Stimulated activated CD4-positive, alpha-beta T cell treated with anti-CD3 and anti-CD28 coated beads, Interleukin-12 subunit alpha, Interleukin-12 subunit beta, amount 100 ng/mL, for 48 hours (primary cell): ENCODE results near the gene EXOC3L2.
A peak's percentile ranks its signal among the peaks of the same experiment; 100 is the strongest.
"Not testable (repeated sequence)": the region's sequence is repeated elsewhere in the genome, so short reads cannot be mapped to it uniquely, and the experiment has no call there.

Experiments used
- DNase-seq, 3 donors: peaks; one replicate each; pipeline ENCODE4 v3.0.0-alpha.2; 2020; ENCODE audit warnings: low read depth in 2 of 3, low spot score in 1 of 3

The EXOC3L2 gene

GRCh38 chr19:45256836-45257235, 11.6 kb upstream of the EXOC3L2 start:
- DNase-seq: no peak

DNA sequence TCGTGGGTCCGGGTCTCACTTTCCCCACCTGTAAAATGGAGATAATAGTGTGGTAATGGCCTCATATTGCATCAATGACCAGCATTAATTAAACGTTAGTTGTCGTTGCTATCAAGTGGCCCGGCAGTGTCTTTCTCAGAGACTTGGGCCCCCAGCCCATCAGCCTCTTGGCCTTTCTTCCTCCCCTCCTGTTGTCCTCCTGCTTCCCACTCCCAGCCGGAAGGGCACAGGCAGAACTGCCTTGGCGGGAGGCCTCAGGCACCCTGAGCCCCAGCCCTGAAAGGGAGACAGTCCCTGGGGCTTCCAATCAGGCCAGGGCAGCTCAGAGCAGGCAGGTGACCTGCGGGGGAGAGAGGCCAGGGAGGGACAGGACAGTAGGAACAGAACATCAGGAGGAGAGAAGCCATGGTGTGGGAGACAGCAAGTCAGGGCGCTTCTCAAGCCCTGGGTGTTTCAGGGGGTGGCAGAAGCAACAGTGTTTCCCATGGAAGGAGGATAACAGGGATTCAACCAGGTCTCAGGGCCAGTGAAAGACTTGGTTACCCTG, 10.5 kb upstream of the EXOC3L2 start:
- no peak for DNase-seq

DNA sequence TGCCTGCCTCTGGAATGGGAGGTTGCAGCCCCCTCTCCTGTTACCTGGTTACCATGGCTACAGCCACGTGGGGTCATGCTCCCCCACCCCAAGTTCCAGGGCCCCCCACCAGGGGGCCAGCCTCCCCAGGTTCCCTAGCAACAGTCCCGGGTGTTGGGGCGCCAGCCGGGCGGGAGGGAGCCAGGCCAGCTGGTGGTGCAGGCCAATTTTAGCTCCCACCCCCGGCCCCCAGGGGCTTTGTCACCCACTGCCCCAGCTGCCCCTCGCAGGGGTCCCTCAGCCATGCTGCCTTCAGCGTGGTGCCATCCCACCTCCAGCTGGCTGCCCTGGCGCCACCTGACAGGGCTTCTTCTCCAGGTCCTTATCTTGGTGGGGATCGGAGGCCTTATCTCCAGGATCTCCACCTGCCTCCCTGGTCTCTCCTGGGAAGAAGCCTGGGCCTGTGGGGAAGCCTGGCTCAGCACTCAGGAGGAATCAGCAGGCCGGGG, 8.9 kb upstream of the EXOC3L2 start:
- DNase-seq: no peak

DNA sequence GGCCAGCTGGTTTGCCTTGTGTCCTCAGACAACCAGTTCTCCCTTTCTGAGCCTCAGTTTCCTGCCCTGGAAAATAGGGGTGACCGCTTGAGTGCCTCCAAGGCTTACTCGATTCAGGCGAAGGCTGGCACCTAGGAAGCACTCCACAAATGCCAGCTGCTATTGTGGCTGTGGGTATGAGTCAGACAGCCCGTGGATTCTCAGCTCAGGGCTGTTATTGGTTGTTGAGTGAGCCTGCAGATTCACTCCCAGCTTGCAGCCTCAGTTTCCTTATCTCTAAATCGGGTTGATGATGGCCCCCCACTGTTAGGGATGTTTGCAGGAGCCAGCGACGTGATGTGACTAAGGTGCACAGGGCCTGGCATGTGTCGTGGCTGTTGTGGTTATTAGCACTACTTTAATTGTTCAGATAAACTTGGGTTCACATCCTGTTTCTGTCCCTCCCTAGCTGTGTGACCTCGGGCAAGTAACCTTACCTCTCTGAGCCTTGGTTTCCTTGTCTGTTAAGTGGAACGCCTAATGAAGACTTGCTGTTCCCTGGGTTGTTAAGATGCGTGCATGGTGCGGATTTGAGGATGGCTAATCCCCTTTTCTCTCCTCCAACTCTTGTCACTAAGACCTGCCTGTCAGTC, 8.3 kb upstream of the EXOC3L2 start:
- DNase-seq: no peak

DNA sequence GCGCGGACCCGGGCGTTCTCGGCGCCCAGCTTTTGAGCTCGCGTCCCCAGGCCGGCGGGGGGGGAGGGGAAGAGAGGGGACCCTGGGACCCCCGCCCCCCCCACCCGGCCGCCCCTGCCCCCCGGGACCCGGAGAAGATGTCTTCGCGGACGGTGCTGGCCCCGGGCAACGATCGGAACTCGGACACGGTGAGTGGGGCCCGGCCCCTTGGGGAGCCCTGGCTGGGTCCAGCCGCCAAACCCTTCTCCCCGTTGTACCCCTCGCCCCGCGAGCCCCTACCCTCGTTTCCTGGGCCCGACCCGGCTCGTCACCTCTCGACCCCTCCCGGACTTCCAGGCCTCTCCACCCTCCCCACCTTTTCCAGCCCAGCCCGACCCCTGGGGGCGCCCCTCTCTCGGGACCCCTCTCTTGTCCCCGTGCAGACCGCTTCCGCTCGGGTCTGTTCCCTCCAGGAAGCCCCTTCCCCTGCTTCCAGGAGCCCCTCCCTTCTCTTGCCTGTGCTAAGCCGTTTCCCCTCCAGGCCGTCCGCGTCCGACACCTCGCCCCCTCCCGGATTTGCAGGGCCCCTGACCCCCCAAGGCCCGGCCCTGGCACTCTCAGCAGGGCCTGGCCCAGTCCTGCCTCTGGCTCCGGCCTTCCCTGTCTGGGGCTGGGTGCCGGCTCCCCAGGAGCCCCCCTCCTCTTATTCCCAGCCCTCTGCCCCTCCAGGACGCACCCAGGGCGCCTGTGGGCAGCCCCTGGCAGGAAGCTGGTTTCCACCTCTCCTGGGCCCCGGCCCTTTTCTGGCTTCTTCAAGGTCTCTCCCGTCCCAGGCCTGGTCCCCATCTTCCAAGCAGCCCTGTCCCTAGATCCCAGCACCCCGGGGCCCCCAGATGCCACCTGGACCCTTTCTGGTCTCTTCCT, 6.5 kb upstream of the EXOC3L2 start:
- DNase-seq: no peak

GRCh38 chr19:45250832-45251451, 5.7 kb upstream of the EXOC3L2 start, which contains the start of gene MARK4:
Gene MARK4 (plus strand): TSS chr19:45251271. CDS start chr19:45251589, 318 bp downstream.
- peak in 2 of 3 donors; percentile 28 to 39 for DNase-seq

DNA sequence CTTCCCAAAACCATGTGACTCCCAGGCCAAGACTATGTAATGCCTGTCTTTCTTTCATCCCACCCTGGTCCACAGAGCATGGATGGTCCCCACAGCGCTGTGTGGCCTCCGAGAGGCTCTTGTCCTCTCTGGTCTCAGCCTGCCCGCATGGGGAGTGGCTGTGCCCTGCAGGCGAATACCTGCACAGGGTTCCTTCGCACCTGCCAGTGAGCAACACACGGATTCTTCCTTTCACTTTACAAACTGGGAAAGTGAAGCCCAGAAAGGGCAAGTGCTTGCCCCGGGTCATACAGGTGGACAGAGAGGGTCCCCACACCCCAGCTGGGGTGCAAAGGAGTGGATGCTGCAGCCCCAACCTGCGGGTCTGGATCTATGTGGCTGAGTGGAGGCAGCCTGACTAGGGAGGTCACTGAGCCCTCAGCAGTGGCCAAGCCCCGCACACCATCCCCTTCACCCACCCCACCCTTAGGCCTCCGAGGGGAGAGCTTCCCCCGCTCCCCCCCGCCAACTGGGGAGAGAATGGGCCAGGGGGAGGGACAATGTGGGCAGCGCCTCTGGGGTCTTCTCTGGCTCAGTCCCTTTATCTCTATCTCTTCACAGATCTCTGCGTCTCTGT, 5.1 kb upstream of the EXOC3L2 start:
- DNase-seq: no peak

GRCh38 chr19:45249261-45250033, 4.2 kb upstream of the EXOC3L2 start:
- no peak for DNase-seq

DNA sequence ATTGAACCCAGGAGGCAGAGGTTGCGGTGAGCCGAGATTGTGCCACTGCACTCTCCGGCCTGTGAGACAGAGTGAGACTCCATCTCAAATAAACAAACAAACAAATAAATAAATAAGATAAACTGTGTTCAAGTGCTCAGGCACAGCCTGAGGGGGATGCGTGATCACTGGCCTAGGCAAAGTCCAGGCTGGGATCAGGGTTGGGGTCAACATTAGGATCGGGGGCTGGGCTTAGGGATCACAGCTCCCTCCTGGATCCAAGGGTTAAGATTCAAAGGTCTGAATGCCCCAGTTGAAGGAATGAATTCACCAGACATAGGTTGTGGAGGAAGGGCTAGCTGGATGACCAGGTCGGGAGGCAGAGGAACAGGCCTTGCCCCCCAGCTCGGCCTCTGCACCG, 1.9 kb upstream of the EXOC3L2 start:
- DNase-seq: no peak

- DNase-seq: no peak
These were observed 619 bp upstream of the EXOC3L2 start for GRCh38 chr19:45245826-45246225.

DNA sequence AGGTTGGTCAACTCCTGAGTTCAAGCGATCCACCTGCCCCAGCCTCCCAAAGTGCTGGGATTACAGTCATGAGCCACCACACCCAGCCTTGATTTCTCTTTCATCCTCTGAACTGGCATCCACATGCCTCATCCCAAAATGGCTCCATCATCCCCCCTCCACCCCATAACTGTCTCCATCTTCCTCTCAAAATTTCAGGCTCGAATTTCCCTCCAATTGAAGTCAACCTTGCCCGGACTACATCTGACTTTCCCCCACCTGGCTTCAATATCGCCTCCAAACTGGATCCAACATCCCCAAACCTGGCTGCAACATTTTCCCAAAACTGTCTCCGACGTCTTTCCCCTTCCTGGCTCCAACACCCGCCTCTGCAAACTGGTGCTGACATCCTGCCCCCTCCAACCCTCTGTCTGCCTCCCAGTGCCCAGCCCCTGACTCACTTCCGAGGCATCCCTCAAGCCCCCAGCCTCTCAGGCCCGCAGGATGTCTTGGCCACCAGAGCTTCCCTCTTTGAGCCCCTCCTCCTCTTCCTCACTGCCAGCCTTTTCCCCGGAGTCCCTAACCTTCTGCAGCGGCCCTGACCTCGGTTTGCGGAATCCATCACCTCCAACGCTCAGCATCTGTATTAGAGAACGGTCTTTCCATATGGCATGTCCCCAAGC, 943 bp downstream of the EXOC3L2 start:
- no peak for DNase-seq

DNA sequence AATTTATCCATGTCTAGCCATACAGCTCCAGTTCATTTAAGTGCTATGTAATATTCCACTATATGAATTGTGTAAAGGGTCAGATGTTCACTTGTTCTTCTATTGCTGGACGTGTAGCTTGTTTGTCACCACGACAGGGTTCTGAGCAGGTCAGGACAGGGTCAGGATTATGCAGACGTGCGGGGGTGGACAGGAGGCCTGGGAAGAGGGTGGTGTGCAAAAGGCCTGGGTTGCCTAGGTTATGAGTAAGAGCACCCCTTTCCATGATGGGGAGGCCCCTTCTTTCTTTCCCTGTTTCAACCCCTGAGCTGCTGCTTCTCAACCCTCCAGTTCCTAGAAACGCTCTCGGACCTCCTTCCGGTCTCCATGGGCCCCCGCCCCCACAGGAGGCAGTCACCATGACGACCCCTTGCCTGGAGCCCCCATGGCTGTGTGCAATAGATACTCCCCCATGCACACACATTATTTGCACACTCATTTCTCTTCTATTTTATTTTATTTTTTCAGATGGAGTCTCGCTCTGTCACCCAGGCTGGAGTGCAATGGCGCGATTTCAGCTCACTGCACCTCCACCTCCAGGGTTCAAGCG, 2.0 kb downstream of the EXOC3L2 start:
- DNase-seq: no peak

GRCh38 chr19:45238556-45238955, 6.7 kb downstream of the EXOC3L2 start:
- no peak for DNase-seq

GRCh38 chr19:45235485-45235884, 9.7 kb downstream of the EXOC3L2 start:
- DNase-seq: no peak

DNA sequence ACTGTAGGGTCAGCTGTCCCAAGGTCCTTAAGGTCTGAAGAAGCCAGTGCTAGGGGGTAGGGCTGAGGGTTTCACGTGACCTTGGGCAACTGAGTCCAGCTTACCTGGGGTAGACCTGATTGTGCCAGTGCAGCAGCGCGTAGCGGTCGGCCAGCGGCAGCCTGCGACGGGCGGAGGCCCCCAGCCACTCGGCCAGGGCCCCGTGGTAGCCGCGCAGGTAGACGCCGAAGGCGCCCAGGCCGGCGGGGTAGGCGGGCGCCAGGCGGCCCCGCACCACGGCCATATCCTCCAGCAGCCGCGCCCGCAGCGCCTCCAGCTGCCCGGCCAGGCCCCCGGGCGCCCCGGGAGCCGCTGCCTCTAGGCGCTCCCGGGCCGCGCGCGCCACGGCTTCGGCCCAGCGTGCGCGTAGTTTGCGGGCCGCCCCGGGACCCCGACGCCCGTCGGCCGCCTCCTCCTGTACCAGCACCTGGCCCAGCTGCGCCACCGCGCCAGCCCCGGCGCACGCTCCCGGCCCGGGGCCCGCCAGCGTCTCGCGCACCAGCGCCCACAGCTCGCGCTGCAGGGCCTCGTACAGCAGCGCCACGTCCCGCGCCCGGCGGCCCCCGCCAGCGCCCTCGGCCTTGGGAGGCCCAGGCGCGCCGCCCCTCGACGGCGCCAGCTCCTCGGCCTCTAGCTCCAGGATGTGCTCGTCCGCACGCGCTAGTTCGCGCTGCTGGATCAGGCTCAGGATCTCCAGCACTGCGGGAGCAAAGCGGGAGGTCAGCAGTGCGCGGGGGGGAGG, 10.9 kb downstream of the EXOC3L2 start:
- no peak for DNase-seq

- no peak for DNase-seq
These were observed 13.3 kb downstream of the EXOC3L2 start for GRCh38 chr19:45231891-45232290.

GRCh38 chr19:45229056-45229455, 16.2 kb downstream of the EXOC3L2 start:
- DNase-seq: not testable (repeated sequence)

DNA sequence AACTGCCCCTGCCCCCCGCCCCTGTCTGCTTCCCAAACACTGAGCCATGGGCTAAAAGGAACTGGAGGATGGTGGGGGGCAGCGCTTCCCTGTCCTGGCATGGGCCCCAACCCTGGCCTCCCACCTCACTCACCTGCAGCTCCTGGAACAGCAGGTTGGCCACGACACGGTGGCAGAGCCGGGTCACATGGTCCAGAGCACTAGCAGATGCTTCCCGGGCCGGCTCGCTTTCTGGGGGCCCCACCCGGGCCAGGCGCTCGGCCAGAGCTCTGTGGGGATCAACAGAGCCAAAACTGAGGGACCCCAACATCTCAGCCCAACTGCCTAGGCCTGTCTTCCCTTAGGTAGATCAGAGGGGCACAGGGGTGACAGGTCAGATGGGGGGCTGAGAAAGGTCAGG, 20.6 kb downstream of the EXOC3L2 start:
- DNase-seq: no peak

GRCh38 chr19:45223879-45224278, 21.3 kb downstream of the EXOC3L2 start:
- no peak for DNase-seq
